ENCODE data around the gene SEMG1.

DNA sequence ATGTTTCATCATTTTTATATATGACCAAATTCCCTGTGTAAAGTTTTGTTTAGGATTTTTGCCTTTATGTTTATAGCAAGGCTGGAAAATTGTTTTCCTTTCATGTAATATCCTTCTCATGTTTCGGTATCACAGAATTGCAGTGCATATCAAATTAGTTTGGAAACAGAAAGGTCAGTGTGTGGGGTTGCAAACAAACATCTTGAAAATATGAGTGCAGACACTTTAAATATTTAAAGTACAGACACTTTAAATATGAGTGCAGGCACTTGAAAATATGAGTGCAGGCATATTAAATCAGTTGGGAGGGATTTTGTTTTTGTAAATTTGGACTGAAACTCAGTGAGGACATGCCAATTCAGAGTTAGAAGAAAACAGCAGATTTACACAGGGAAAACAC, 41.0 kb downstream of the SEMG1 start:
- TF ChIP-seq POLR2AphosphoS5 (IDR thresholded peaks at IDR 0.05) (no peak), EP300 (IDR thresholded peaks at IDR 0.05) (no peak)
- TF ChIP-seq, protein P1, sequence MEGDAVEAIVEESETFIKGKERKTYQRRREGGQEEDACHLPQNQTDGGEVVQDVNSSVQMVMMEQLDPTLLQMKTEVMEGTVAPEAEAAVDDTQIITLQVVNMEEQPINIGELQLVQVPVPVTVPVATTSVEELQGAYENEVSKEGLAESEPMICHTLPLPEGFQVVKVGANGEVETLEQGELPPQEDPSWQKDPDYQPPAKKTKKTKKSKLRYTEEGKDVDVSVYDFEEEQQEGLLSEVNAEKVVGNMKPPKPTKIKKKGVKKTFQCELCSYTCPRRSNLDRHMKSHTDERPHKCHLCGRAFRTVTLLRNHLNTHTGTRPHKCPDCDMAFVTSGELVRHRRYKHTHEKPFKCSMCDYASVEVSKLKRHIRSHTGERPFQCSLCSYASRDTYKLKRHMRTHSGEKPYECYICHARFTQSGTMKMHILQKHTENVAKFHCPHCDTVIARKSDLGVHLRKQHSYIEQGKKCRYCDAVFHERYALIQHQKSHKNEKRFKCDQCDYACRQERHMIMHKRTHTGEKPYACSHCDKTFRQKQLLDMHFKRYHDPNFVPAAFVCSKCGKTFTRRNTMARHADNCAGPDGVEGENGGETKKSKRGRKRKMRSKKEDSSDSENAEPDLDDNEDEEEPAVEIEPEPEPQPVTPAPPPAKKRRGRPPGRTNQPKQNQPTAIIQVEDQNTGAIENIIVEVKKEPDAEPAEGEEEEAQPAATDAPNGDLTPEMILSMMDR (IDR thresholded peaks at IDR 0.05), result no peak

Measured in sigmoid colon (tissue), 4 donors.